Forelimb muscle (tissue), 1 donor: ENCODE results near the gene HSPH1. TPM values are rescaled to one million over a fixed set of nuclear protein-coding genes. Genes with fewer than 3 reads are reported as not detected.

ENCODE experiments used
- DNase-seq: peaks from one replicate; pipeline ENCODE4 v3.0.0-alpha.2; 2013; ENCODE audit warnings: low read depth
- polyA plus RNA-seq: library from polyadenylated mRNA; unstranded; fragments of 120-200 nt; gene quantifications from one replicate; pipeline ENCODE4 v1.2.1, GENCODE V29; 2013; ENCODE audit not compliant: insufficient read length

HSPH1 gene
- polyA plus RNA-seq, 1 donor = 62.7 TPM

- no peak for DNase-seq
Observed at GRCh38 chr13:31096654-31097302, 64.9 kb downstream of the HSPH1 start.

DNA sequence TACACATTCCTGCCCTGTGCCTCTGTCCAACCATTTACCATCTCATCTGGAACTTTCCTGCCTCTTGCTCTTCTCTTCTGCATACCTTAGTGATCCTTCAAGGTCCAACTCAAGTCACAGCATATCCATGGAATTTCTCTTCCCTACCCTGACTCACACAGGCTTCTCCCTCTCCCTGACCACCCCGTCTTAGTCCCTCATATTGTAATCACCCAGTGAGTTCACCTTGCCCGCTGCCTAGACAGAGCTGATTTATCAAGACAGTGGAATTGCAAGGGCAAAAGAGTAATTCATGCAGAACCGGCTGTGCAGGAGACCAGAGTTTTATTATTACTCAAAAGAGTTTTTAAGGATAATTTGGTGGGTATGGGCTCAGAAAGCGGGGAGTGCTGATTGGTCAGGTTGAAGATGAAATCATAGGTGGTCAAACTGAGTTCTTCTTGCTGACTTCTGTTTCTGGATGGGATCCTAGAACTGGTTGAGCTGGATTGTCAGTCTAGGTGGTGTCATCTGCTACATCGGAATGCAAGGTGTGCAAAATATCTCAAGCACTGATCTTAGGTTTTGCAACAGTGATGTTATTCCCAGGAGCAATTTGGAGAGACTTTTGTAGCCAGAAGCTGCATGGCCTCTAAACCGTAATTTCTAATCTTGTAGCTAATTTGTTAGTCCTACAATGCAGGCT, 67.2 kb downstream of the HSPH1 start:
- DNase-seq = no peak

DNA sequence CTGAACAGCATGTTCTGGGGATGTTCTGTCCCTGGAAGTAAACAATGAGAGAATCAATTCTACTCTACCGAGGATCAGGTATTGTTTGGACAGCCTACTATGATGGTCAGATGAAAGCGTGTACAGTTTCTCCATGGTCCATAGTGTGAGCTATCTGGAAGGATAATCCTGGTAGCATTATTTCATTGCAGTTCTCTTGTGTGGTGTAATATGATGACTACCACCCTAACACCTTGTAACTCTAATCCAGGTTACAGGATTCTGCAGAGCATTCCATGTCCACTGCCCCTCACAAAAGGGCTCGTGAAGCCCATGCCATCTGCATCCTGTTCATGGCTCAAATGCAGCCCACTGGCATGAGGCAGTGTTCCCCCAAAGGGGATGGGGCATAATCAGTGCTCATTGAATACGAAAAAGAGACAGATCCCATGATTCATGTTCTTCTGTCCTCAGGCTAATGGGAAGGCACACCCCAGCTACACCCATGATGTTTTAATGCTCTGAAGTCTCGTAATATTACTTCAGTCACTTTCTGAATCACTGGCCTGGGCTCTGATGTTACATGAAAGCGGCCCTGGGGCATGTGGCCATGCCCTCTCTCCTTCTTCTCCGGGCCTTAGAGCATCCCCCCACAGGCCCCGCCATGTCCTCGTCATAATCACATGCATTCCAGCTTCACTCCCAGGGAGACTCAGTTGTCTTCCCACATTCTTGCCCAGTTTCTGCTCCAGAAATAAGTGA, 68.4 kb downstream of the HSPH1 start:
- no peak for DNase-seq

- DNase-seq = no peak
Observed at GRCh38 chr13:31092646-31093045, 69.1 kb downstream of the HSPH1 start.

DNA sequence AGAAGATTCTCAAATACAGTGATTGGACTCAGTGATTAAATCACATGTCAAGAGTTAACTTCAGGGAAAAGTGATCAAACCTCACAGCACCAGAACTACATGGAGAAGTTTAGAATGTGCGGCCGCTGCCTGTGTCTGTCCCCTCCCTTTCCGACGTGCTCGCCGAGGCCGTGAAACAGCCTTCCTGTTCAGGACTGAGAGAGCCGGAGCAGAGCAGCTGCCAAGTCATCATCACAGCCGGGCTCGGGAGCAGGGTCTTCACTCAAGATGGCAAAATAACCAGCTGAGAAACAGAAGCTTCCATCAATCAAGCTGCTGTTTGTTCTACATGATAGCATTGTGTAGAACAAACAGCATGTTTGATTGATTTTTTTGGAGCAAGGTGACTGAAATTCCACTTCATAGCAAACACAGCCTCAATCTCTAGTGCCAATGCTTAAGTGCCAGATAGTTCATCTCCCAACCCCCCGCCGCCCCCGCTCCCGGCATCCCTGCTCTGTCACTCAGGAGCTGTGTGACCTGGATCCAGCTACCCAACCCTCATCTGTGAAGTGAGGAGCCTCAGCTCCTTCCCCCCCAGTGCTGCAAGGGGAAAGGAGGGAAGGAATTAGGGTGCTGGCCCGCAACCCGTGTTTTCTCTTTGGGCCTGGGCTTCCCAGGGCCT, 70.6 kb downstream of the HSPH1 start:
- DNase-seq = no peak

GRCh38 chr13:31090096-31090495, 71.6 kb downstream of the HSPH1 start:
- DNase-seq = no peak

GRCh38 chr13:31089649-31090048, 72.1 kb downstream of the HSPH1 start:
- no peak for DNase-seq

- DNase-seq = no peak
Observed at GRCh38 chr13:31088826-31089420, 72.8 kb downstream of the HSPH1 start.

Other genes with a start within 250 kb of the HSPH1 start
- gene TEX26, start 229.2 kb downstream of the HSPH1 start, polyA plus RNA-seq = not detected
- 27.9 TPM for gene B3GLCT, start 38.1 kb upstream of the HSPH1 start, polyA plus RNA-seq